Right cardiac atrium (tissue), 5 donors: ENCODE results near the gene SPOCK1. TPM values are rescaled to one million over a fixed set of nuclear protein-coding genes. Genes with fewer than 3 reads are reported as not detected.

Experiments
- ATAC-seq, 2 donors: fragments of 200-7000 bp; cut with Tn5 transposase; one replicate each; pipeline versions ENCODE4 v1.8.0 to v1.9.1; 2020; ENCODE audit warnings: moderate library complexity in 2 of 2, mild to moderate bottlenecking in 1 of 2
- DNase-seq, 3 donors: peaks; one replicate each; pipeline ENCODE4 v3.0.0-alpha.2; 2020
- H3K27ac ChIP-seq: one replicate; pipeline ENCODE4 v1.5.1; 2013; ENCODE audit warnings: mild to moderate bottlenecking, low read length, control low read depth, moderate library complexity
- H3K27me3 ChIP-seq: one replicate; pipeline ENCODE4 v1.6.1; 2013; ENCODE audit not compliant: control insufficient read depth, insufficient read depth
- H3K4me1 ChIP-seq: one replicate; pipeline ENCODE4 v1.6.1; 2013; ENCODE audit warnings: low read length; ENCODE audit not compliant: control insufficient read depth, insufficient read depth
- H3K4me3 ChIP-seq: one replicate; pipeline ENCODE4 v1.5.1; 2013; ENCODE audit warnings: low read length, control low read depth
- H3K9me3 ChIP-seq: one replicate; pipeline ENCODE4 v1.6.1; 2013; ENCODE audit warnings: low read length; ENCODE audit not compliant: control insufficient read depth
- WGBS: extraction: QIAGEN DNeasy Blood & Tissue Kit; methylation state at CpG from one replicate; pipeline ENCODE4 v1.1.7; 2013; 5-methylcytosine and 5-hydroxymethylcytosine counted together
- intact Hi-C, 4 donors: fragments of 100-400 bp; cut with DNase I; formaldehyde crosslinking; loops; one replicate each; pipeline versions ENCODE4 v1.11.0 to v1.14.0; 2022 to 2023
- polyA plus RNA-seq: library from polyadenylated mRNA; stranded (reverse); fragments of 200-250 nt; gene quantifications from one replicate; pipeline ENCODE4 v1.2.3, GENCODE V29; 2013
- total RNA-seq, 4 donors: library from RNA; stranded (reverse); fragmentation: NEBNext Ultra II Directional; extraction: Animal tissue kit (Norgen Biotek cat#: 25700); gene quantifications; one replicate each; pipeline ENCODE4 v1.2.1, GENCODE V29; 2021
- donor health status: healthy with polysubstance abuse.
- donor health status: DM: no; HTN: yes; CAD: no.
- donor health status: DM: no; HTN: no; CAD: no.
- donor health status: DM: no; HTN: yes; CAD: no; lungs with severe emphysema.
- donor health status: DM: yes; HTN: yes; CAD: no.

SPOCK1 gene
- total and polyA plus RNA-seq, 5 donors: 41.0 to 186 (median 139) TPM

- 74% methylated on average over 3 of the region's 3 CpGs for WGBS
- DNase-seq: no peak
- H3K27ac ChIP-seq: no peak overlapping the region
- H3K9me3 ChIP-seq: no peaks in the 10 kb centered on the region
- peaks cover 4% of the 10 kb centered on the region for H3K4me1 ChIP-seq
- no peak overlapping the region for H3K4me3 ChIP-seq
- no peaks in the 10 kb centered on the region for H3K27me3 ChIP-seq
- intact Hi-C loops: no loop called here
- no peak for ATAC-seq
Measured at GRCh38 chr5:137051161-137051560, 448.0 kb downstream of the SPOCK1 start.

- intact Hi-C loops: no loop called here
- Histone ChIP-seq H3K9me3 (no peaks in the 10 kb centered on the region), H3K27me3 (no peaks in the 10 kb centered on the region), H3K4me3 (no peak overlapping the region), H3K27ac (no peak overlapping the region), H3K4me1 (peaks cover under 1% of the 10 kb centered on the region)
- DNase-seq: no peak
- WGBS: 63% methylated on average over 1 of the region's 1 CpG
- no peak for ATAC-seq
Measured at GRCh38 chr5:137040641-137041340, 458.3 kb downstream of the SPOCK1 start.

GRCh38 chr5:137040024-137040423 lies 459.1 kb downstream of the SPOCK1 start:
- H3K27me3 ChIP-seq: no peaks in the 10 kb centered on the region
- no peak overlapping the region for H3K4me3 ChIP-seq
- no peaks in the 10 kb centered on the region for H3K9me3 ChIP-seq
- H3K27ac ChIP-seq: no peak overlapping the region
- WGBS: 74% methylated on average over 4 of the region's 4 CpGs
- peaks cover 4% of the 10 kb centered on the region for H3K4me1 ChIP-seq
- ATAC-seq (no peak), DNase-seq (no peak)
- intact Hi-C loops: no loop called here

- no peak for ATAC-seq
- DNase-seq: no peak
- Histone ChIP-seq H3K27ac (no peak overlapping the region), H3K9me3 (no peaks in the 10 kb centered on the region), H3K4me3 (no peak overlapping the region), H3K4me1 (peaks cover 4% of the 10 kb centered on the region), H3K27me3 (no peaks in the 10 kb centered on the region)
- WGBS: 74% methylated on average over 2 of the region's 2 CpGs
- intact Hi-C loops: no loop called here
Measured at GRCh38 chr5:137037848-137038247, 461.3 kb downstream of the SPOCK1 start.

- intact Hi-C loops: no loop called here
- 43% methylated on average over 7 of the region's 7 CpGs for WGBS
- Histone ChIP-seq H3K27me3 (no peaks in the 10 kb centered on the region), H3K27ac (no peak overlapping the region), H3K9me3 (no peaks in the 10 kb centered on the region), H3K4me1 (peaks cover 4% of the 10 kb centered on the region), H3K4me3 (no peak overlapping the region)
- ATAC-seq: no peak
- no peak for DNase-seq
Measured at GRCh38 chr5:137036640-137037039, 462.5 kb downstream of the SPOCK1 start.

- no peak for ATAC-seq
- no peak for DNase-seq
- H3K27ac ChIP-seq: no peak overlapping the region
- no peaks in the 10 kb centered on the region for H3K27me3 ChIP-seq
- H3K9me3 ChIP-seq: no peaks in the 10 kb centered on the region
- intact Hi-C loops: no loop called here
- H3K4me3 ChIP-seq: no peak overlapping the region
- peaks cover 4% of the 10 kb centered on the region for H3K4me1 ChIP-seq
- WGBS: 47% methylated on average over 1 of the region's 1 CpG
Measured at GRCh38 chr5:137035480-137035878, 463.6 kb downstream of the SPOCK1 start.

GRCh38 chr5:137034764-137035479 lies 464.2 kb downstream of the SPOCK1 start:
- intact Hi-C loops: no loop called here
- 87% methylated on average over 10 of the region's 10 CpGs for WGBS
- ATAC-seq (no peak), DNase-seq (no peak)
- Histone ChIP-seq H3K27me3 (no peaks in the 10 kb centered on the region), H3K4me3 (no peak overlapping the region), H3K27ac (no peak overlapping the region), H3K9me3 (no peaks in the 10 kb centered on the region), H3K4me1 (peaks cover 4% of the 10 kb centered on the region)

GRCh38 chr5:137034213-137034612 lies 464.9 kb downstream of the SPOCK1 start:
- H3K9me3 ChIP-seq: no peaks in the 10 kb centered on the region
- DNase-seq (no peak), ATAC-seq (no peak)
- H3K4me1 ChIP-seq: peaks cover 7% of the 10 kb centered on the region
- WGBS: 94% methylated on average over 4 of the region's 4 CpGs
- no peaks in the 10 kb centered on the region for H3K27me3 ChIP-seq
- intact Hi-C loops: no loop called here
- H3K27ac ChIP-seq: no peak overlapping the region
- no peak overlapping the region for H3K4me3 ChIP-seq

GRCh38 chr5:137032929-137033328 lies 466.2 kb downstream of the SPOCK1 start:
- no peaks in the 10 kb centered on the region for H3K27me3 ChIP-seq
- DNase-seq (no peak), ATAC-seq (peak in 1 of 2 donors; percentile 51)
- intact Hi-C loops: no loop called here
- H3K27ac ChIP-seq: no peak overlapping the region
- H3K9me3 ChIP-seq: no peaks in the 10 kb centered on the region
- WGBS: 54% methylated on average over 8 of the region's 8 CpGs
- no peak overlapping the region for H3K4me3 ChIP-seq
- peaks cover 7% of the 10 kb centered on the region for H3K4me1 ChIP-seq

- H3K27me3 ChIP-seq: no peaks in the 10 kb centered on the region
- WGBS: 69% methylated on average over 1 of the region's 1 CpG
- DNase-seq: no peak
Measured at GRCh38 chr5:137027758-137028157, 471.4 kb downstream of the SPOCK1 start.

GRCh38 chr5:137026296-137026695 lies 472.8 kb downstream of the SPOCK1 start:
- ATAC-seq: no peak
- no peaks in the 10 kb centered on the region for H3K9me3 ChIP-seq
- no peak overlapping the region for H3K4me3 ChIP-seq
- peaks cover 7% of the 10 kb centered on the region for H3K4me1 ChIP-seq
- no peak overlapping the region for H3K27ac ChIP-seq
- 79% methylated on average over 2 of the region's 2 CpGs for WGBS
- no peak for DNase-seq
- no peaks in the 10 kb centered on the region for H3K27me3 ChIP-seq
- intact Hi-C loops: no loop called here

More at GRCh38 chr5:137027758-137028157, 471.4 kb downstream of the SPOCK1 start:
- Histone ChIP-seq H3K9me3 (no peaks in the 10 kb centered on the region), H3K4me1 (peaks cover 3% of the 10 kb centered on the region), H3K27ac (no peak overlapping the region), H3K4me3 (no peak overlapping the region)
- ATAC-seq: no peak
- intact Hi-C loops: no loop called here
